CD14-positive monocyte (primary cell): ENCODE measurements around the gene BAIAP2L1. TPM values are rescaled to one million over a fixed set of nuclear protein-coding genes. Genes with fewer than 3 reads are reported as not detected.
A peak's percentile ranks its signal among the peaks of the same experiment; 100 is the strongest.

Experiments
- DNase-seq, 3 donors: peaks; one replicate each; pipeline ENCODE4 v3.0.0-alpha.2; 2011 to 2022
- H2AFZ ChIP-seq: 2 replicates; pipeline ENCODE4 v1.6.0; 2012; ENCODE audit warnings: mild to moderate bottlenecking, low read depth, low read length, inconsistent platforms; ENCODE audit not compliant: insufficient read depth, poor library complexity, severe bottlenecking
- H3K27ac ChIP-seq, 2 donors: 1 replicate in 1 of 2; 2 replicates in 1 of 2; pipeline ENCODE4 v1.5.1; 2012 to 2013; ENCODE audit warnings: low read length in 2 of 2, control low read depth in 1 of 2, inconsistent platforms in 1 of 2, low read depth in 1 of 2, mild to moderate bottlenecking in 1 of 2
- H3K27me3 ChIP-seq, 2 donors: one replicate each; pipeline versions ENCODE4 v1.6.0 to v1.6.1; 2011 to 2013; ENCODE audit warnings: low read length in 2 of 2; ENCODE audit not compliant: control insufficient read depth in 2 of 2, insufficient read depth in 2 of 2
- H3K36me3 ChIP-seq, 2 donors: replicated peaks in 1 of 2; 1 replicate in 1 of 2; 2 replicates in 1 of 2; pipeline versions ENCODE4 v1.5.1 to v1.6.1; 2012 to 2013; ENCODE audit warnings: low read length in 2 of 2, control low read depth in 1 of 2, inconsistent platforms in 1 of 2, mild to moderate bottlenecking in 1 of 2; ENCODE audit not compliant: insufficient read depth in 2 of 2, control insufficient read depth in 1 of 2
- H3K4me1 ChIP-seq, 2 donors: 1 replicate in 1 of 2; 2 replicates in 1 of 2; pipeline versions ENCODE4 v1.5.1 to v1.6.1; 2012 to 2013; ENCODE audit warnings: low read length in 2 of 2, control low read depth in 1 of 2, inconsistent platforms in 1 of 2, mild to moderate bottlenecking in 1 of 2, moderate library complexity in 1 of 2; ENCODE audit not compliant: insufficient read depth in 2 of 2, control insufficient read depth in 1 of 2
- H3K4me2 ChIP-seq: replicated peaks from 2 replicates; pipeline ENCODE3; 2012; ENCODE audit warnings: low read length, moderate library complexity, mild to moderate bottlenecking; ENCODE audit not compliant: poor library complexity, severe bottlenecking; ENCODE audit errors: extremely low read depth
- H3K4me3 ChIP-seq, 3 experiments: fragments of 200-600 bp in 1 of 3; sonication (generic) in 1 of 3; replicated peaks in 1 of 3; 1 replicate in 2 of 3; 2 replicates in 1 of 3; pipeline ENCODE4 v1.5.1; 2011 to 2013; ENCODE audit warnings: low read length in 3 of 3, mild to moderate bottlenecking in 3 of 3, control low read depth in 2 of 3, low read depth in 2 of 3, inconsistent platforms in 1 of 3, moderate library complexity in 1 of 3
- H3K79me2 ChIP-seq: 2 replicates; pipeline ENCODE4 v1.6.0; 2012; ENCODE audit warnings: mild to moderate bottlenecking, control low read depth, inconsistent platforms, low read length, moderate library complexity; ENCODE audit not compliant: insufficient read depth
- H3K9ac ChIP-seq: 2 replicates; pipeline ENCODE4 v1.6.0; 2017; ENCODE audit warnings: low read length, mild to moderate bottlenecking; ENCODE audit not compliant: insufficient read depth, poor library complexity, severe bottlenecking
- H3K9me3 ChIP-seq, 2 donors: replicated peaks in 1 of 2; 1 replicate in 1 of 2; 2 replicates in 1 of 2; pipeline versions ENCODE4 v1.5.1 to v1.6.1; 2012 to 2013; ENCODE audit warnings: low read length in 2 of 2, control low read depth in 1 of 2; ENCODE audit not compliant: control insufficient read depth in 1 of 2, insufficient read depth in 1 of 2
- H4K20me1 ChIP-seq: 2 replicates; pipeline ENCODE4 v1.6.0; 2012; ENCODE audit warnings: mild to moderate bottlenecking, low read length, control low read depth, moderate library complexity; ENCODE audit not compliant: insufficient read depth
- H3K27ac Mint-ChIP-seq, 7 donors: one replicate each; pipeline ENCODE4 v1.8.0; 2020; ENCODE audit warnings: mild to moderate bottlenecking in 7 of 7, mixed read lengths in 7 of 7, moderate library complexity in 6 of 7, inconsistent platforms in 2 of 7
- H3K27me3 Mint-ChIP-seq, 3 donors: one replicate each; pipeline ENCODE4 v1.8.0; 2021 to 2022; ENCODE audit warnings: low read depth in 3 of 3, mild to moderate bottlenecking in 3 of 3, mixed read lengths in 3 of 3, moderate library complexity in 3 of 3, inconsistent platforms in 1 of 3
- H3K36me3 Mint-ChIP-seq, 2 donors: one replicate each; pipeline ENCODE4 v1.8.0; 2020; ENCODE audit warnings: mixed read lengths in 2 of 2, inconsistent platforms in 1 of 2, mild to moderate bottlenecking in 1 of 2
- H3K4me1 Mint-ChIP-seq: one replicate; pipeline ENCODE4 v1.8.0; 2020; ENCODE audit warnings: mild to moderate bottlenecking, mixed read lengths
- H3K4me3 Mint-ChIP-seq, 2 donors: one replicate each; pipeline ENCODE4 v1.8.0; 2020; ENCODE audit warnings: mild to moderate bottlenecking in 2 of 2, mixed read lengths in 2 of 2, moderate library complexity in 1 of 2
- H3K9me3 Mint-ChIP-seq, 7 donors: one replicate each; pipeline ENCODE4 v1.8.0; 2020 to 2022; ENCODE audit warnings: mixed read lengths in 7 of 7, mild to moderate bottlenecking in 6 of 7, moderate library complexity in 6 of 7, inconsistent platforms in 2 of 7
- WGBS: methylation state at CpG from one replicate; pipeline ENCODE4 v1.1.5; 2013; ENCODE audit warnings: missing lambda C conversion rate; ENCODE audit not compliant: insufficient coverage; 5-methylcytosine and 5-hydroxymethylcytosine counted together
- intact Hi-C, 2 donors: fragments of 100-400 bp; cut with micrococcal nuclease; formaldehyde crosslinking; loops; one replicate each; pipeline versions ENCODE4 v1.15.0 to v1.15.1; 2023
- polyA plus RNA-seq, 3 donors: library from polyadenylated mRNA; depleted of rRNA in 1 of 3; unstranded in 2 of 3; stranded (reverse) in 1 of 3; fragments of 300-500 nt in 2 of 3; fragments of >200 nt in 1 of 3; fragmentation: Illumina TruSeq in 2 of 3; gene quantifications; 1 replicate in 2 of 3; 2 replicates in 1 of 3; pipeline ENCODE4 v1.2.3, GENCODE V29; 2012 to 2021
- TF ChIP-seq, protein P1 (sequence below): fragments of 200-600 bp; IDR thresholded peaks from one replicate; pipeline ENCODE4 v1.8.0; 2022; ENCODE audit warnings: antibody characterized with exemption, mild to moderate bottlenecking

Gene BAIAP2L1
- polyA plus RNA-seq, 3 donors = 0.17 to 0.52 TPM; not detected in 1

DNA sequence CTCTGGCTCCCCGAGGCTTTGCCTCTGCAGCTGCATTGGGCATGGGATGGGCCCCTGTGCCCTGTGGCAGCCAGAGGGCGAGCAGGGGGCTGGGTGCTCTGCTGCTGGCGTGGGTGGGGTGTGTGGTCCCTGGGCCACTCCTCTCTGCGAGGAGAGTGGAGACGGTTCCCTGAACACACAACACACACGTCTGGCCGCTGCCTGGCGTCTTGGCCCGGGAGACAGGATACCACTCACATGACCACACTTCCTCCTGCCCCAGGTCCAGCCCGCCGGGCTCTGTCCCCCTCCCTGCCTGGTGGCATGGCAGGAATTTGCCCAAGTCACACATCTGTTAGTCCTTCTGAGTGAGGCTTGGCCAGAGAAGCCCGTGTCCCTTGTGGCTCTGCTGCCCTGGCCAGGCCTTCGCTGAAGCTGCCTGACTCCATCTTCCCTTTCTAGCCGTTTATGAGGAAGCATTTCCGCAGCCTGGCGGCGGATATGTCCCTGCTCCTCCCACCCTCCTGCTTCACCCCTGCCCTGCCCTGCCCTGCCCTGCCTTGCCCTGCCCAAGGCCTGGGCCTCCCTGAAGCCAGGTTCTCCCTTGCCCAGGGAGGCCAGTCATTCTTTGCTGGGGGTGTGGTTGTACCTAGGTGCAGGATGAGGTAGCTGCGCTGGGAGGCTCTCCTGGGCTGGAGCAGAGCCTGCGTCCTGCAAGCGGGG lies 116.4 kb downstream of the BAIAP2L1 start:
- Mint-ChIP-seq H3K9me3 (no peaks in the 10 kb centered on the region), H3K4me1 (peaks cover 64% of the 10 kb centered on the region), H3K27me3 (no peaks in the 10 kb centered on the region), H3K36me3 (peaks cover 26 to 57% of the 10 kb centered on the region in 2 donors), H3K27ac (peak overlapping the region; percentile 96 to 99 (median 98)), H3K4me3 (peak overlapping the region; percentile 92 to 97)
- peak overlapping the region; percentile 98 to 99 for H3K27ac ChIP-seq
- 19% methylated on average over 16 of the region's 20 CpGs for WGBS
- H3K4me3 ChIP-seq = peak overlapping the region; percentile 85 to 96 (median 91)
- peaks cover 22 to 29% of the 10 kb centered on the region in 2 donors for H3K36me3 ChIP-seq
- TF ChIP-seq, protein P1, sequence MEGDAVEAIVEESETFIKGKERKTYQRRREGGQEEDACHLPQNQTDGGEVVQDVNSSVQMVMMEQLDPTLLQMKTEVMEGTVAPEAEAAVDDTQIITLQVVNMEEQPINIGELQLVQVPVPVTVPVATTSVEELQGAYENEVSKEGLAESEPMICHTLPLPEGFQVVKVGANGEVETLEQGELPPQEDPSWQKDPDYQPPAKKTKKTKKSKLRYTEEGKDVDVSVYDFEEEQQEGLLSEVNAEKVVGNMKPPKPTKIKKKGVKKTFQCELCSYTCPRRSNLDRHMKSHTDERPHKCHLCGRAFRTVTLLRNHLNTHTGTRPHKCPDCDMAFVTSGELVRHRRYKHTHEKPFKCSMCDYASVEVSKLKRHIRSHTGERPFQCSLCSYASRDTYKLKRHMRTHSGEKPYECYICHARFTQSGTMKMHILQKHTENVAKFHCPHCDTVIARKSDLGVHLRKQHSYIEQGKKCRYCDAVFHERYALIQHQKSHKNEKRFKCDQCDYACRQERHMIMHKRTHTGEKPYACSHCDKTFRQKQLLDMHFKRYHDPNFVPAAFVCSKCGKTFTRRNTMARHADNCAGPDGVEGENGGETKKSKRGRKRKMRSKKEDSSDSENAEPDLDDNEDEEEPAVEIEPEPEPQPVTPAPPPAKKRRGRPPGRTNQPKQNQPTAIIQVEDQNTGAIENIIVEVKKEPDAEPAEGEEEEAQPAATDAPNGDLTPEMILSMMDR = no peak
- peaks cover 73% of the 10 kb centered on the region for H4K20me1 ChIP-seq
- H3K4me1 ChIP-seq = peaks cover 63 to 78% of the 10 kb centered on the region in 2 donors
- peak overlapping the region; percentile 98 for H3K9ac ChIP-seq
- intact Hi-C loops = loop anchor here (5.0 to 10.0 kb wide), 3 partner anchors 32 to 520 kb away; partner anchors contain the start of gene TECPR1 (in 2 of the 2)
- DNase-seq = peak; percentile 84 to 91 (median 89)
- H3K79me2 ChIP-seq = peaks cover 82% of the 10 kb centered on the region
- no peaks in the 10 kb centered on the region for H3K9me3 ChIP-seq
- no peaks in the 10 kb centered on the region for H3K27me3 ChIP-seq
- H2AFZ ChIP-seq = no peak overlapping the region
- H3K4me2 ChIP-seq = peak overlapping the region; percentile 100

DNA sequence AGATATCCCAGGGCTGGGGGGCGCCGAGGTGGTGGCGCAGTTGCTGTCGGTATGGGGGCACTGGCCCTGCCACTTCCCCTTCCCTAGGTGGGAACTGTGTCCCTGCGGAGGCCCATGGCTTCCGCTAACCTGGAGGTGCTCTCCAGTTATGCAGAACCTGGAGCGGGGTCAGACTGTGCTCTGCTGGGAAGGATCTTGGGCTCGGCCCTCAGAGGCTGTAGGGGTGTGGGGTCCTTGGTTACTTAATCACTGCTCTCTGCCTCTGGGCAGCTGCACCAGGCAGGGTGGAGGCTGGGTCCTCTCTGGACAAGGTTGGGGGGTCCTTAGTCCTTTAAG lies 117.0 kb downstream of the BAIAP2L1 start:
- peak overlapping the region; percentile 85 to 96 (median 91) for H3K4me3 ChIP-seq
- intact Hi-C loops = loop anchor here (5.0 to 10.0 kb wide), 2 partner anchors 152 to 521 kb away; no protein-coding TSS in a partner anchor
- peaks cover 76% of the 10 kb centered on the region for H3K79me2 ChIP-seq
- H3K27ac Mint-ChIP-seq = peak overlapping the region; percentile 96 to 99 (median 98)
- H3K9me3 Mint-ChIP-seq = no peaks in the 10 kb centered on the region
- no peaks in the 10 kb centered on the region for H3K27me3 Mint-ChIP-seq
- WGBS = 35% methylated on average over 7 of the region's 8 CpGs
- no peak overlapping the region for H2AFZ ChIP-seq
- H3K27me3 ChIP-seq = no peaks in the 10 kb centered on the region
- peaks cover 59 to 72% of the 10 kb centered on the region in 2 donors for H3K4me1 ChIP-seq
- peaks cover 63% of the 10 kb centered on the region for H3K4me1 Mint-ChIP-seq
- peak overlapping the region; percentile 98 for H3K9ac ChIP-seq
- H3K4me3 Mint-ChIP-seq = peak overlapping the region; percentile 92 to 97
- H4K20me1 ChIP-seq = peaks cover 66% of the 10 kb centered on the region
- peak overlapping the region; percentile 100 for H3K4me2 ChIP-seq
- DNase-seq = peak in 1 of 3 donors; percentile 29
- peak overlapping the region; percentile 98 to 99 for H3K27ac ChIP-seq
- no peaks in the 10 kb centered on the region for H3K9me3 ChIP-seq
- TF ChIP-seq, protein P1 = no peak
- peaks cover 26 to 51% of the 10 kb centered on the region in 2 donors for H3K36me3 Mint-ChIP-seq
- peaks cover 16 to 23% of the 10 kb centered on the region in 2 donors for H3K36me3 ChIP-seq
